ENCODE measurements around the gene CTNNA3. TPM values are rescaled to one million over a fixed set of nuclear protein-coding genes. Genes with fewer than 3 reads are reported as not detected.

The CTNNA3 gene
- total RNA-seq, 1 experiment from 2014 or later, result 0.20 TPM

GRCh38 chr10:66538371-66538770 lies 1157.6 kb downstream of the CTNNA3 start:
- CTCF ChIA-PET, result no interaction called here
- Histone ChIP-seq H3K4me1 (no peaks in the 10 kb centered on the region), H3K4me3 (ENCODE audit: low read depth, low read length) (no peak overlapping the region), H3K36me3 (ENCODE audit: control insufficient read depth, insufficient read depth, low read length) (no peaks in the 10 kb centered on the region), H3K27me3 (replicated peaks; ENCODE audit: control insufficient read depth, insufficient read depth, low read length) (no peaks in the 10 kb centered on the region), H3K9me3 (no peaks in the 10 kb centered on the region)
- POLR2A ChIA-PET, result no interaction called here
- intact Hi-C loops (cut with micrococcal nuclease; ENCODE audit: unreplicated experiment), result no loop called here
- Mint-ChIP-seq H3K9me3 (ENCODE audit: unreplicated experiment) (no peaks in the 10 kb centered on the region), H3K27ac (ENCODE audit: unreplicated experiment) (no peak overlapping the region), H3K4me1 (ENCODE audit: low read depth, unreplicated experiment) (no peaks in the 10 kb centered on the region), H3K4me3 (ENCODE audit: unreplicated experiment) (no peak overlapping the region), H3K27me3 (ENCODE audit: insufficient read depth, unreplicated experiment) (peaks cover 11% of the 10 kb centered on the region), H3K36me3 (ENCODE audit: insufficient read depth, unreplicated experiment) (no peaks in the 10 kb centered on the region)
- no TSS peak for BruUV-seq (replicated peaks)
- TF ChIP-seq CTCF (IDR thresholded peaks at IDR 0.05; ENCODE audit: insufficient read depth in 1 of 2, low read depth in 1 of 2, low read length in 1 of 2, severe bottlenecking in 1 of 2, unreplicated experiment in 1 of 2), result no peak
- no peak for DNase-seq

GRCh38 chr10:66537186-66537585 lies 1158.8 kb downstream of the CTNNA3 start:
- Mint-ChIP-seq H3K4me3 (ENCODE audit: unreplicated experiment) (no peak overlapping the region), H3K27ac (ENCODE audit: unreplicated experiment) (no peak overlapping the region), H3K27me3 (ENCODE audit: insufficient read depth, unreplicated experiment) (peaks cover 11% of the 10 kb centered on the region), H3K36me3 (ENCODE audit: insufficient read depth, unreplicated experiment) (no peaks in the 10 kb centered on the region), H3K4me1 (ENCODE audit: low read depth, unreplicated experiment) (no peaks in the 10 kb centered on the region), H3K9me3 (ENCODE audit: unreplicated experiment) (no peaks in the 10 kb centered on the region)
- ChIA-PET CTCF (no interaction called here), POLR2A (no interaction called here)
- H3K4me3 ChIP-seq (ENCODE audit: low read depth, low read length), result no peak overlapping the region
- no peaks in the 10 kb centered on the region for H3K4me1 ChIP-seq
- H3K36me3 ChIP-seq (ENCODE audit: control insufficient read depth, insufficient read depth, low read length), result no peaks in the 10 kb centered on the region
- no peak for TF ChIP-seq CTCF (IDR thresholded peaks at IDR 0.05; ENCODE audit: insufficient read depth in 1 of 2, low read depth in 1 of 2, low read length in 1 of 2, severe bottlenecking in 1 of 2, unreplicated experiment in 1 of 2)
- intact Hi-C loops (cut with micrococcal nuclease; ENCODE audit: unreplicated experiment), result no loop called here
- H3K9me3 ChIP-seq, result no peaks in the 10 kb centered on the region
- no peak for DNase-seq
- BruUV-seq (replicated peaks), result no TSS peak
- no peaks in the 10 kb centered on the region for H3K27me3 ChIP-seq (replicated peaks; ENCODE audit: control insufficient read depth, insufficient read depth, low read length)

- no peak for TF ChIP-seq CTCF (IDR thresholded peaks at IDR 0.05; ENCODE audit: insufficient read depth in 1 of 2, low read depth in 1 of 2, low read length in 1 of 2, severe bottlenecking in 1 of 2, unreplicated experiment in 1 of 2)
- no TSS peak for BruUV-seq (replicated peaks)
- Histone ChIP-seq H3K27me3 (replicated peaks; ENCODE audit: control insufficient read depth, insufficient read depth, low read length) (no peaks in the 10 kb centered on the region), H3K4me1 (no peaks in the 10 kb centered on the region), H3K36me3 (ENCODE audit: control insufficient read depth, insufficient read depth, low read length) (no peaks in the 10 kb centered on the region), H3K4me3 (ENCODE audit: low read depth, low read length) (no peak overlapping the region), H3K9me3 (no peaks in the 10 kb centered on the region)
- no peak for DNase-seq
- ChIA-PET POLR2A (no interaction called here), CTCF (no interaction called here)
- no peaks in the 10 kb centered on the region for H3K36me3 Mint-ChIP-seq (ENCODE audit: insufficient read depth, unreplicated experiment)
- no peaks in the 10 kb centered on the region for H3K9me3 Mint-ChIP-seq (ENCODE audit: unreplicated experiment)
- no peak overlapping the region for H3K27ac Mint-ChIP-seq (ENCODE audit: unreplicated experiment)
- H3K4me1 Mint-ChIP-seq (ENCODE audit: low read depth, unreplicated experiment), result no peaks in the 10 kb centered on the region
- intact Hi-C loops (cut with micrococcal nuclease; ENCODE audit: unreplicated experiment), result no loop called here
- H3K27me3 Mint-ChIP-seq (ENCODE audit: insufficient read depth, unreplicated experiment), result peaks cover 8% of the 10 kb centered on the region
- no peak overlapping the region for H3K4me3 Mint-ChIP-seq (ENCODE audit: unreplicated experiment)
Measured at GRCh38 chr10:66535439-66535838, 1160.6 kb downstream of the CTNNA3 start.

All from Caco-2 (cell line).